Coronary artery (tissue), 2 donors: ENCODE results near the gene PHLDB3.
A peak's percentile ranks its signal among the peaks of the same experiment; 100 is the strongest.

Source experiments
- DNase-seq: peaks from one replicate; pipeline ENCODE4 v3.0.0-alpha.2; 2017; ENCODE audit warnings: low spot score
- H3K27ac ChIP-seq, 2 donors: fragments of 200-600 bp; sonication (generic); one replicate each; pipeline ENCODE4 v1.5.1; 2016 to 2019
- H3K4me3 ChIP-seq: fragments of 200-600 bp; sonication (generic); 2 replicates; pipeline ENCODE4 v1.5.1; 2016; ENCODE audit warnings: mild to moderate bottlenecking, moderate library complexity
- TF ChIP-seq, protein P1 (sequence below): fragments of 200-600 bp; sonication (generic); IDR thresholded peaks from one replicate; pipeline ENCODE4 v1.5.1; 2019; ENCODE audit warnings: antibody characterized with exemption

PHLDB3 gene

DNA sequence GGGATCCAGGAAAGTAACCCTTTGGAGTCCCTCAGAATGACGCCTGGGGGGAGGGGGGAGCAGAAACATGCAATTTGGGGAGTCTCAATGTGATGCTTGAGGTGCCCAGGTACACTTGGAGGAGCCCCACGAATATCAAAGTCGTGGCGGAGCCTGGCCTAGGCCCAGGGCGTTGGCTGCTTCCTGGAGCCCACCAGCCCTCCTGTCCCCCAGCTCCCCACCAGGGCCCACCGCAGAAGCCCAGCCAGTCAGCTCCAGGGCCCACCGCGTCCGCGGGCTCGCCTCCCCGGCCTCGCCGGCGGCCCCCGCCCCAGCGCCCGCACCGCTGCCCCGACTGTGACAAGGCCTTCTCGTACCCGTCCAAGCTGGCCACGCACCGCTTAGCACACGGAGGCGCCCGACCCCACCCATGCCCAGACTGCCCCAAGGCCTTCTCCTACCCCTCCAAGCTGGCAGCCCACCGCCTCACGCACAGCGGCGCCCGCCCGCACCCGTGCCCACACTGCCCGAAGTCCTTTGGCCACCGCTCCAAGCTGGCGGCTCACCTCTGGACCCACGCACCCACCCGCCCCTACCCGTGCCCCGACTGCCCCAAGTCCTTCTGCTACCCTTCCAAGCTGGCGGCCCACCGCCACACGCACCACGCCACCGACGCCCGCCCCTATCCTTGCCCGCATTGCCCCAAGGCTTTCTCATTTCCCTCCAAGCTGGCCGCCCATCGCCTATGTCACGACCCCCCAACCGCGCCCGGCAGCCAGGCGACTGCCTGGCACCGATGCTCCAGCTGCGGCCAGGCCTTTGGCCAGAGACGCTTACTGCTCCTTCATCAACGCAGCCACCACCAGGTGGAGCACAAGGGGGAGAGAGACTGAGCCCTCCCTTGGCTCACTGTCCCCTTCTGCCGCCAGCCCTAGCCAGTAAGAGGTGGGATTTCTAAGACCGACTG lies 30.5 kb upstream of the PHLDB3 start:
- Histone ChIP-seq H3K4me3 (peak overlapping the region; percentile 80), H3K27ac (peak overlapping the region; percentile 85 to 97)
- DNase-seq, result peak; percentile 83
- TF ChIP-seq, protein P1, sequence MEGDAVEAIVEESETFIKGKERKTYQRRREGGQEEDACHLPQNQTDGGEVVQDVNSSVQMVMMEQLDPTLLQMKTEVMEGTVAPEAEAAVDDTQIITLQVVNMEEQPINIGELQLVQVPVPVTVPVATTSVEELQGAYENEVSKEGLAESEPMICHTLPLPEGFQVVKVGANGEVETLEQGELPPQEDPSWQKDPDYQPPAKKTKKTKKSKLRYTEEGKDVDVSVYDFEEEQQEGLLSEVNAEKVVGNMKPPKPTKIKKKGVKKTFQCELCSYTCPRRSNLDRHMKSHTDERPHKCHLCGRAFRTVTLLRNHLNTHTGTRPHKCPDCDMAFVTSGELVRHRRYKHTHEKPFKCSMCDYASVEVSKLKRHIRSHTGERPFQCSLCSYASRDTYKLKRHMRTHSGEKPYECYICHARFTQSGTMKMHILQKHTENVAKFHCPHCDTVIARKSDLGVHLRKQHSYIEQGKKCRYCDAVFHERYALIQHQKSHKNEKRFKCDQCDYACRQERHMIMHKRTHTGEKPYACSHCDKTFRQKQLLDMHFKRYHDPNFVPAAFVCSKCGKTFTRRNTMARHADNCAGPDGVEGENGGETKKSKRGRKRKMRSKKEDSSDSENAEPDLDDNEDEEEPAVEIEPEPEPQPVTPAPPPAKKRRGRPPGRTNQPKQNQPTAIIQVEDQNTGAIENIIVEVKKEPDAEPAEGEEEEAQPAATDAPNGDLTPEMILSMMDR, result peak; percentile 28

DNA sequence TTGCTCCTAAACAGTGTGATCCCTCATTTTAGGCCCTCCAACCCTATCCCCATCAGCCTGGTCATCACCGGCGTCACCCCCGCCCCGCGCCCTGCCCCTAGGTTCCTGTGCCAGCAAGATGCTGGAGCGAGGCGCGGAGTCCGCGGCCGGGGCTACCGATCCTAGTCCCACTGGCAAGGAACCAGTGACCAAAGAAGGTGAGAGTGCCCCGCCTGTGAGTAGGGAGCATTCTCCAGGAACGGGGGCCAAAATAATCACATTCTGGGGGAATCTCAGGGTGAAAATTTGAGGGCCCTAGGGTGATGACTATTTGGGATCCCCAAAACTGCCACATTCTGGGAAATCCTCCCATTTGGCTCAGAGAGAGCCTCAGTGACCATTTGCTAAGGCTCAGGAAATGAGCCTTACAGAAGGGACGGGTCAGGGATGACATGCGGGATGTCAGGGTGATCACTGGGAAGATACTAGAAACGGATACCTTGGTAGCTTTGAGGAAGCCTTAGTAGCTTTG lies 29.8 kb upstream of the PHLDB3 start:
- no peak for DNase-seq
- TF ChIP-seq, protein P1, result no peak
- peak overlapping the region; percentile 80 for H3K4me3 ChIP-seq
- H3K27ac ChIP-seq, result peak overlapping the region; percentile 85 to 97

DNA sequence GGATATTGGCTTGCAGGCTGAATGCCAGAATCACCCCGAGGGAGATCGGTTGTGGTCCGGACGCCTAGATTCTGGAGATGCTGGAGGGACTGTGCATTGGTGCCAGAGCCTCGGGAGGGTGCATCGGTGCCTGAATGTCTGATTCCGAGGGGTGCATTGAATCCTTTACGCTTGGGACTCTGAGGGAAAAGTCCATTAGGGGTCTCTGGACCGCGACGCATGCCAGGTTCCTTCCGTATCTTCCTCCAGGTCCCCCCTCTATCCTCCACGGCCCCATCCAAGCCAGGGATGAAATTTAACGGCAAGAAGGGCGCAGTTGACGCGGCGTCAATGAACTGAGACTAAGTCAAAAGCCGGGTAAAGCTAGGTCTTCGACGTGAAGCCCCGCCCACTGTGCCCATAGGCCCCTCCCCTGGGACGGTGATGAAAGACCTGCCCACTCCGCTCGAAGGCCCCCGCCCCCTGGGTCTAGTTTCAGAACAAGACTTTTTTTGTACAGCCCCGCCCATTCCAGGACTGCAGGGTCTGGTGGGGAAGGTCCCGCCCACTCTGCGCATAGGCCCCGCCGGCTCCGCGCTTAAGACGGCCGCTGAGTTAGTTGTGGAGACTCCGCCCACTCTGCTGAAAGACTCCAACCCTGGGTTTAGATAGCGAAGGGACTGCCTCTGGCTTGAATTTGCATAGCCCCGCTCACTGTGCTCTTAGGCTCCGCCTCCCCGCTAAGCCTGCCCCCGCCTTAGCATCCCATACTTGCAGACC lies 29.2 kb upstream of the PHLDB3 start:
- Histone ChIP-seq H3K4me3 (peak overlapping the region; percentile 80), H3K27ac (peak overlapping the region; percentile 85 to 97)
- TF ChIP-seq, protein P1, result no peak
- peak; percentile 100 for DNase-seq

DNA sequence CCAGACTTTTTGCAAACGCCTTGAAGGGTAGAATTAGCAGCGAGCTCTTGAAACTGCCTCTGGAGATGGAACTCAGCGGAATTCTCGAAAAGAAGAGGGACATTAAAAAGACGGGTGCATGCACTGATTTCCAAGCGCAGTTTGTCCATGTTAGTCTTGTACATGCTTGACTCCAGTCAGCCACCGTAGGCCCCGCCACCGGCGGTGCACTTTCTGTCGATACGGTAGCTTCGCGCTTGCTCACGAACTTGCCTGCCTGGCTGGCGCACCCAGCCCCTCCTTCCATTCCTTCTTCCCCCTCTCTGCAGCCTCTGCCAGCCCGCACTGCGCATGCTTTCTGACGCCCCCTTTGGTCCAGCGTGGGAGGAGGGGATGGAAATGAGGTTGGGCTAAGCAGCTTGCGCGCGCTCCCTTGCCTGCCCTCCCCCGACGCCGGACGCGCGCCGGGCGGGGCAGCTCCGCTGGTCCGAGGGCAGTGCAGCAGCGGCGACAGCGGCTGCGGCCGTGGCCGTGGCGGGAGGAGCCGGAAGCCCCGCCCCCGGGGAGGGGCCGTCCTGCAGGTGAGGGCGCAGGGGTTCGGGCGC lies 28.5 kb upstream of the PHLDB3 start, which contains the start of gene ZNF575:
Gene ZNF575, plus strand, starts transcription at position 227 of the 584 bp plus-strand sequence. CDS start 1,235 bp downstream, outside the sequence.
- DNase-seq, result peak; percentile 96
- H3K4me3 ChIP-seq, result peak within 1 kb of the TSS; percentile 80
- TF ChIP-seq, protein P1, result no peak
- peak within 1 kb of the TSS; percentile 85 to 97 for H3K27ac ChIP-seq

DNA sequence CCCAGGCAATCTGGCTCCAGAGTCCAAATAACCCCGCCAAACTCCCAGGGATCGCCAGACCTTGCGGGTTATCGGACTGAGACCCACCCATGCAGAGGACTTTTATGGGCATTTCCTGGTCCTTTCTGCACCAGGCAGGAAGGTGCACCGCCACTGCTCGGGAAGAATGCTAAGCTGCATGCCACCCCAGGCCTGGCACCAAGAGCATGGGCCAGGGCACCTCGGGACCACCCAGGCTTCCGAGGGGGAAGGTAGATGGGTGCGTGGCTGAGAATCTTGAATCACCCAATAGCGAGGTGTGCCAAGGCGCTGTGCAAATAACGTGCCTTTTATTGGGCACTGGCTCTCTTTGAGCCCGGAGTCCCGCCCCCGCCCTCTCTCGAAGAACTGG lies 28.0 kb upstream of the PHLDB3 start:
- peak overlapping the region; percentile 80 for H3K4me3 ChIP-seq
- TF ChIP-seq, protein P1, result no peak
- peak; percentile 85 for DNase-seq
- peak overlapping the region; percentile 68 to 97 for H3K27ac ChIP-seq

DNA sequence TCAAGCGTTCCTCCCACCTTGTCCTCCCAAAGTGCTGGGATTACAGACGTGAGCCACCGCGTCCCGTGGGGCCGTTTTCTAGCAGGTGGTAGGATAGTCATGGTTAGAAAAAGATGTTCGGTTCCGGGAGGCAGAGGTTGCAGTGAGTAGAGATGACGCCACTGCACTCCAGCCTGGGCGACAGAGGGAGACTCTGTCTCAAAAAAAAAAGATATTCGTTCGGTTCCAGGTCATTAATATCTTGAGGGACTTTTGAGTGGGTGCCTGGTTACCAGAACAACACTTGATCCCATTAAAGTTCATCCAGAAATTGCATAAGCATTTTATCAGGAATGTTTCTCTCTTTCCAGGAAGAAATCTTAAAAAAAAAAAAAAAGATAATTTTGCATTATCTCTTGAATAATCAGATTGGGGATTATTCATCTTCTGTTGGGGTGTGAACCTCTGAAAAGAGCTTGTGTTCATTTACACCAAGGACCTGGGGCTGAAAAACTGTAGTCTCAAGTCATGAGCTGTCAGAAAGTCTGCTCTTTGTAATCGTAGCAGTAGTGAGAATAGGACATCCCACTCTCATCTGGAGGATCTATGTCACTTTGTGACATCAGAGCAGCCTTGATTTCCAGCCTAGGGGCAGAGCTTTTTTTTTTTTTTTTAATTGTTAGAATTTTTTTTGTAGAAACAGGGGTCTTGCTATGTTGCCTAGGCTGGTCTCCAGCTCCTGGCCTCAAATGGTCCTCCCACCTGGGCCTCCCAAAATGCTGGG lies 23.5 kb upstream of the PHLDB3 start:
- TF ChIP-seq, protein P1, result no peak
- DNase-seq, result peak; percentile 79
- H3K4me3 ChIP-seq, result peak overlapping the region; percentile 98
- peak overlapping the region; percentile 77 to 92 for H3K27ac ChIP-seq
